GM19023 (cell line): Measurements from ENCODE around the gene HOXC4.

Experiments used
- ATAC-seq: cut with Tn5 transposase; IDR thresholded peaks from one replicate; pipeline ENCODE4 v1.9.1; 2021; ENCODE audit warnings: mild to moderate bottlenecking, moderate library complexity; ENCODE audit not compliant: unreplicated experiment

The HOXC4 gene

DNA sequence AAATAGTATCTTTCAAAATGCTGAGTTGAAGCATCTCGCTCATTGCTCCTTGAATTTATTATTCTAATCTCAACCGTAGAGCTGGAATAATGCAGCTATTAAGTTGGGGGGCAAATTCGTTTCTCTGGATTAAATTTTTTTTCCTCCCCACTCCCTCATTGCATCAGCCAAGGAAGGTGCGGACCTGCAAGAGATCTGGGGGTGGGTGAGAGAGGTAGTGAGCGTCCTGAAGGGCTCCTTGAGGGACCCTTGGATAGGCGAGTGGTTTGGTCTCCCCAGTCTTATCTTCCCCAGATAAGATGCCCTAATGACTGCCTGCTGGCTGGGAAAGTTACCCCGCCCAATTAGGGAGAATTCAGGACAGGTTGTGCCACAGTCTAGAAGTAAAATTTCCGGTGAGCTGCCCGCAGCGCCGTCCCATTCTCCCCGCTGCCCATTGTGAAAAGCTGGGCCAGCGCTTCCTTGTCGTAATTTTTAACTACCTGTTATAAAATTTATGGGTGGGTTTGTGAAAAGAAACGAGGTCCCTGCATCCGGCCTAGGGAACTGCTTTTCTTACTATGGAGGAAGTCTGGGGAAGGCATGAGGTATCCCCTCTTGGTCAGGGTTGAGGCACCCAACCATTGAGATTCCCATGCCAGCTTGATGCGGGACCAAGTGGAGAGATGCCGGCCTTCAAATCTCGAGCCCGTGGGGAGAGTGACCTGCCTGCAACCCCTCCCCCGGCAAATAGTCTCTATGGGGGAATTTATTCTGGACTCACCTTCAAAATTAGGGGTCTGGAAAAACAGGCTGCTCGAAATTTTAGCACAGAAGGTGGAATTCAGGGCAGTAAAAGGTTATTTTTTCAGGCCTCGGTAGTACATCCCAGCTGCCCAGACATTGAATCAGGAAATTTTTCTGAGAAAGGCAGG, 38.4 kb upstream of the HOXC4 start:
- no peak for ATAC-seq

DNA sequence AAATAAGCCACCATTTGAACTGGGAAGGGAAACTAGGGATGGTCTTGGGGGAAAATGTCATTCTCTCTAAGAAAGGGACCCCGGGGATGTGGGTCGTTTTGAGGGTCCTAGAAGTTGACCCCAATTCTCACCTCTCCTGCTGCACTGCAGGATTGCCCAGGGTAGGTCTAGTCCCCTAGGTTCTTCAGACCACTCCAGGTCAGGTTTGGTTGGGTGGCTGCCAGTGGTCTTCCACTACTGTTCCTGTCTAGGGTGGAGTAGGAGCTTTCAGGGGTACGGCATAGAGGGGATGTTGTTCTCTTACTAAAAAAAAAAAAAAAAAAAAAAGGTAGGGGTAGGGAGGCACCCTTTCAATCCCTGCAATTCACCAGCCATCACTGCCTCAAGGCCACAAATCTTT, 37.6 kb upstream of the HOXC4 start:
- no peak for ATAC-seq

DNA sequence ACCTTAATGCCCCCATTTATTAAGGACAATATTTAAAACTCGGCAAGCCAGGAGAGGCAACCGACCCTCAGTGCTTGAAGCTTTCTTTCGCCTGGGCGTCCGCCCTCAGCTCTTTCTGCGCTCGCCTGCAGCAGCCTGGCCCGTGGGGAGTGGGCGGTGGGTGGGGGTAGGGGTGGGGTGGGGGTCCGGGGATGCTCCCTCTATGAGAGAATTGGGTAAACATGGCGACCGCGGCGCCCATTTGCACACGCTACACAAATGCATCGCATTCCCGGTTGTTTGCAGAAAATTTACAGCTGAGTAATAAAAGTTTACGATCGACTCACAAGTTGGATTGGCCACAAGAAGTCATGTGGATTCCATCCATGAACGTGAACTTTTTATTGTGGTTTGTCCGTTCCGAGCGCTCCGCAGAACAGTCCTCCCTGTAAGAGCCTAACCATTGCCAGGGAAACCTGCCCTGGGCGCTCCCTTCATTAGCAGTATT, 37.1 kb upstream of the HOXC4 start:
- ATAC-seq = no peak

DNA sequence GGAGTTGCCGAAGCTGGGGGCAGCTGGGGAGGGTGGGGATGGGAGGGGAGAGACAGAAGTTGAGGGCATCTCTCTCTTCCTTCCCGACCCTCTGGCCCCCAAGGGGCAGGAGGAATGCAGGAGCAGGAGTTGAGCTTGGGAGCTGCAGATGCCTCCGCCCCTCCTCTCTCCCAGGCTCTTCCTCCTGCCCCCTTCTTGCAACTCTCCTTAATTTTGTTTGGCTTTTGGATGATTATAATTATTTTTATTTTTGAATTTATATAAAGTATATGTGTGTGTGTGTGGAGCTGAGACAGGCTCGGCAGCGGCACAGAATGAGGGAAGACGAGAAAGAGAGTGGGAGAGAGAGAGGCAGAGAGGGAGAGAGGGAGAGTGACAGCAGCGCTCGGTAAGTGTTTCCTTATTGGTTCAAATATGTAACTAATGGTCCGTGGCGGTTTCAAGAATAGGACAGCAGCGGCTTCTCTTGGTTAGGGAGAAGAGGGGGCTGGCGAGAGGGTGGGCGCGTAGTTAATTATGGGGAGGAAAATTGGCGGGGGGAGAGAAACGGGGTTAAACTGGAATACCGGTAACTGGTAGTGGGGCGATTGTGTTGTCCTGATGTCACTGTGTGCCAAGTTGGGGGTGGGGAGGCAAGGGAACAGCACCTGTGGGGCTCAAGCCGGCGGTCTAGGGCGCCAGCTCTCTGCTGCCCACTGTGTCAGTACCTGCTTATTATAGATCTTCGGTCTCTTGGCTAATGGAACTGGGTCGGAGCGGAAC, 36.4 kb upstream of the HOXC4 start:
- ATAC-seq = peak; percentile 32

DNA sequence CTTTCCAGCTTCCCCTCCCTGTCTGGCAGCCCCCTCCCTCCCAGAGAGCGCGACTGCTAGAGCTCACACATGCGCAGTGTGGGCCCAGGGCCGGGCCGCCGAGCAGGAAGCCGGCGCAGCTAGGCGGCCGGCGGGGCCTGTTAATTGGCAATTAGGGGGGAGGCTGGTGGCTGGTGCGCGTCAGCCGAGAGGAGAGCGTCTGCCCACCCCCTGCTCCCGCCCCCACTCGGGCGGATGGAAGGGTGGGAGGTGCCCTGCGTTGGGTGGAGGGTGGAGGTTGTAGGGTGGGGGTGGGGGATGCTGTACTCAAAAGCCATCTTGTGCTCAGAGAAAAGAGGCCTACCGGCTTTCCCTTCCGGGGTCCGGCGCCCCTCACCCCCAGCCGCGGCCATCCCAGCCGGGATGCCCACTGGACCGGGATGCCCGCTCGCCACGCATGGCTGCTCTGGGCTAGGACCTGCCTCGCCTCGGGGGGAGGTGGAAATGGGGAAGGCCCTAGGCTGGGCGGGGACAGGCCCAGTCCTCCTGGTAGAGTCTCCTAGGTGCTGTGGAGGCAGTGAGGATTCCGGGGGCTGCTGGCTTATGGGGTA, 35.7 kb upstream of the HOXC4 start:
- peak; percentile 84 for ATAC-seq

DNA sequence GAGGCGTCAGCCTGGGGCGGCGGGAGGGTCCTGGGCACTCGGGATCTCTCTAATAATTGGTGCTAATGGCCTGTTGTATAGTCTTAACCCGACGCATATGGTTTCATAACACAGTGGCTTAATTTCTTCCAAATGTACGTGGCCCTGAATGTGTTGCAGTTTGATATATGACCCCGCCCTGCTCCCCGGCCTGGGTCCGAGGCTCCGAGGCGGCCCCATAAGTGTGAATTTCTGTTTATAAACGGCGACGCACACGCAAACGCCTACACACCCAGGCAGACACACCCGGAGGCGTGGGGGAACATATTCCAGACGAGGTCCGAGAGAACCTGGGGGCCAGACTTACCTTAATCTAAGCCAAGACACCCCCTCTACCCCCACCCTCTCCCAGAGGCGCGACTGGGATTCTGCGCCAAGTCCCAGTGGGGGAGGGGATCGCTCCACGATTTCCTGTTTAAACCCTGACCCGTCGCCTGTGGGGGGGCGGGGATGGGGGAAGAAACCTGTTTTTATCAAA, 35.1 kb upstream of the HOXC4 start:
- ATAC-seq = no peak

DNA sequence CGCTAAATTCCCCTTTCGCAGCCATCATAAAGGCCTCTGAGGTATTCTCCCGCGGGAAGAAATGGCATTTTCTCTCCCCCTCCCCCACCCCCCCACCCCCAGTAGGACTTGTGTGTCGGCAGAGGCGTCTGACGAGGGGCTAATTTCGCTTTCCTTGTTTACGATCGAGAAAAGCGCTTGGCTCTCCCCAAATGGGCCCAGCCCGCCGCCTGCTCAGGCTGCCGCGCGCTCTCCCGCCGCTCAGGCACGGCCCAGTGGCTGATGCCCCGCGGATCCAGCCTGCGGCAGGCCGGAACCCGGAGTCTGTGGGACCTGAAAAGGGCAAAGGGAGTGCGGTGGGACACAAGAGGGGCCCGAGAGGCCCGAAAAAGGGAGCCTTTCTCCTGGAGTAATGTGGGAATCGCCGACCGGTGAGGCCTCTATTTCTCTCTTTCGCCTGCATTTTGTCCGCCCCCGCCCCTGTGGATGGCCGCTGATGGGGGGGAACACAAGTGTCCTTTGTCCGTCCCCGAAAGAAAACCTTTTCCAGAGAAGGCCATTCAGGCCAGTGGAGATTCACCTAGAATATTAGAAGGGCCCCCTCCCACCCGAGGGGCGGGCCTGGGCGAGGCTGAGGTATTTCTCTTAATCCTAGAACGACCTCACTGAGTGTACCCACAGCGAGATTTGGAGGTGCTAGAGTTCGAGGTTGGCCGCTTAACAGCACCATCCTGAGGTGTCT, 34.4 kb upstream of the HOXC4 start:
- no peak for ATAC-seq

DNA sequence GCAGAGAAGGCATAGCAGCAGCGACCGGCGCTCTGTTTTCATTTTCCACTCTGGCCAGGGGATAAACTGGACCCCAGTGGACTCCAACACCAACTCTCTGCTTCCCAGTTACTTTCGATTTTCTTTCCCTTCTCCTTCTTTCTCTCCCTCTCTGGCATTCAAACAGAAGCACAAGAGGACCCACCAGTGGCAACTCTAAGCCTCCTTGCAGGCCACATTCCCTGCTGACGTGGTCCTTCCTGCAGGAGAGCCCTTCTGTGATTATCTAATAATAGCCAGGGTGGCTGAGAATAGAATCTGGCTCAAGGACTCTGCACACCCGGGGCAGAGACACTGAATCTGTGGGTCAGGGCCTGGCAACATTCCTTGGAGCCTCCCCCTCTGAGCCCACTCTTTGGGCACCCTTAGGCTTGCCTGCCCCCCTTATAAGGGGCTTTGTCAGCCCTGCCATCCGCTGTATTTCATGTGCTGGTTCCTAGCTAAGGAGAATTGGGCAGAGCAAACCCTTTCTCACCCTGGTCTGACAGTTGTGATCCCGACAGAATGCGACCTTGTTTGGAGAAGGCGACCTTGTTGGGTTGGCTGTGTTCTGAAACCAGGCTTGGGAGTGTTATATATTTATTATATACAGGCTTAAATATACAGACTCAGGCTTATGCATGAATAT, 33.6 kb upstream of the HOXC4 start:
- no peak for ATAC-seq

DNA sequence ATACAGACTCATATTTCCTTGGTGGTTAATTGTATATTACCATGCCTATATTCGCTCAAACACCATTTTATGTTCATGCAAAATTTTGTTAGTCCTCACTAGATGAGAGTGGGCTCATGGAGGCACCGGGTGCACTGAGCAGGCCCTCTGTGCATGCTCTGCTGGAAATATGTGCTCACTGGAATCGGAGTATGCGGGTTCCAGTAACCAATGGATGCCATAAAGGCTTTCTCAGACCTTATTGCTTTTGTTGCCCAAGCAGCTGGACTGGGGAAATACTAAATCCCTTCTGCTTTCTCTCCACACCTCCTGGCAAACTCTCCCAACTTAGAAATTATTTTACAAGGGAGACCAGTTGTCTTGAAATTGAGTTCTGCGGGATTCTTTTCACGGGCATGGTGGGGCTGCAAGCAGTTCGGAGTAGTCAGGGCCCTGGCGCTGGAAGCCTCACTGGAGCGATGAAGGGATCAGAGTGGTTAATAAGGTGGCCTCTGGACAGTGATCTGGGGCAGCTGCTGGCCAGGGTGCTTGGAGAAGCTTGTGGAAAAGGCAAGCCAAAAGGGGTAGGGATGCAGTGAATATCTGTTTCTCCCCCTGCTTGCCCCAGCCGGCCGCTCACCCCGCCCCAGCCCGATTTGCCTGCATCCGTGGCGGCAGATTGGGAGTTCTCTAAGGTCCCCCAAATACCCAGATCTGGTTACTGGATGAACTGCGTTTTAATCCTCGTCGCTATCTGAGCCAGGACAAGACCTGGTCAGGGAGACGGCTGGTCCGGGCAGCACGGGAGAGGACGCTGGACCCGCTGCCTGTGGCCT, 32.8 kb upstream of the HOXC4 start:
- ATAC-seq = no peak

DNA sequence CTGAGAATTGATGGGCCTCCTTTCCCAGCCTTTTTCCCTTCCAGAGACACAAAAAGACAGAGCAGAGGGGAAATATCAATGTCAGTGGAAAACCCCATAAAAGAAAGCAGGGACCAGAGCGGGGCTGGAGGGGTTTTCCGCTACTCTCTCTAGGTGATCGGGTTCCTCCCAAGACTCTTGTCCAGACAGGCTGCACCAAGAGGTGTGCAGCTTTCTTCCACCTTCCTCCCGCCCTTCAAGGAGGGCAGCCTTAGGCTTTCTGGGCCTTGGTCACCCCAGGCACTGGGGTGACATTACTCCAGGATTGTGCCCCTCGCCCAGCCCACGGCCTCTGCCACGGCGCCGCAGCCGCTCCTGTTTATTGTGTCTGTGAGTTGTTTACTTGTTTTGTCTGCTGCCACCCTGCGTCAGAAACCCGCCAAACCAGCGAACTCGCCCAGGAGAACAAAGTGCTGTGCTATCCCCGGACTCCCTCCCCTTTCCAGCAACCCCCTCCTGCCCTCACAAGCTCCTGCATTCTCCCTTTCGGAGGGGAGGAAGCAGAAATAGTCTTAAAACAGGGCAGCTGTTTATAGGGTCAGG, 32.1 kb upstream of the HOXC4 start:
- ATAC-seq = no peak

DNA sequence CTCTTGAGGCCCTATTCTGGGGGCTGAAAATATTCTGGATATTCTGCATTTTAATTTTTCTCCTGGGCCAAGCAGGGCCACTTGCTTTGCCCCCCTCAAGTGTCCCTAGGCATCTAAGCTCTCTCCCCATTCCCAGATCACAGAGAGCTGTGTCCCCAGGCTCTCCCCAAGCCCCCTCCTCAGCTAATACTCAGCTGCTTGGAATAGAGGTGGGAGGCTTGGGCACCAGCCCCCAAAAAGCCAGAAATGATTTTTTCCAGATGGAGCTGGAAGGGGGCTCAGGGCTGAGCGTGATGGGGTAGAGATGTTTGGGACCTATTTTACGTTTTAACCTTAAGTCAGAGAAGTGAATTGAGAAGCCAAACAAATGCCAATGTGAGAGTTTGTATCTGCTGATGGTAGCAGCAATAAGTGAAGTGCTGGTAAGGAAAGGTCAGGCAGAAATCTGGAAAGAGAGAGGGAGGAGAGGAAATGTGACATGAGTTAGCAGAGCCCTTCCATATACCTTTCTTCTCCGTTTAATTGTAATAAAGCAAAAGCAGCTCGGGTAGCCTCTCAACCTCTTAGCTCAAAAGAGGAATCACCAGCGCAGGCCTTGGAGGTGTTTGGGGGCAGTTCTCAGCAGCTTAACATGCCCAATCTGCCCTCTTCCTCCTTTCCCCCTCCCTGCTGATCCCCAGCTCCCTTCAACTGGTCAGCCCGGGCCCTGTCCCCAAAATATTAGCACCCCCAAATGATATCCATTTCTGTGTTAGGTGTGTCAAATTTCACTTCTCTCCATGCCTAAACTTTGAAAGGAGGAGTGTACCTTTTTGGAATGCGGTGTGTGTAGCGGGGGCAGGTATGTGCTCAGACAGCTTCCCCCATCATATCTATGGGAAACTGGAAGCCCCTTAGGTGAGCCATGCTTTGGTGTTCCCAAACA, 30.4 kb upstream of the HOXC4 start:
- no peak for ATAC-seq

DNA sequence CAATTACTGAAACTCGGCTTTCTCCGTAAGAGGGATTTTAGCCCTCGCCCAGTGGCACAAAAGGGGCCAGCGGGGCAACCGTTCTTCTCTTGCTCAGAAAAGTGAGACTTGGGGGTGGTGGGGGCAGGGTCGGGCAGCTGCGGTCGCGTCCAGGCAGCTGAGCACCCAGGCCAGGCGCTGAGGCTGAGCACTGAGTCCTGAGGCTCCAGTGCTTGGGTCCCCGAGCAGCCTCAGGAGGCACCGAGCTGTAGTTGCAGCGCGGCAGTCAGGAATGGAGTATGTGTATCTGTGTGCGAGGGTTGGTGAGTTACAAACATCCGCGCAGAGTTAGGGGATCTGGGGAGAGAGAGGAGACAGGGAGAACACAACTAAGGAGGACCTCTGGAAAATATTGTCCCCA, 29.5 kb upstream of the HOXC4 start:
- ATAC-seq = no peak

DNA sequence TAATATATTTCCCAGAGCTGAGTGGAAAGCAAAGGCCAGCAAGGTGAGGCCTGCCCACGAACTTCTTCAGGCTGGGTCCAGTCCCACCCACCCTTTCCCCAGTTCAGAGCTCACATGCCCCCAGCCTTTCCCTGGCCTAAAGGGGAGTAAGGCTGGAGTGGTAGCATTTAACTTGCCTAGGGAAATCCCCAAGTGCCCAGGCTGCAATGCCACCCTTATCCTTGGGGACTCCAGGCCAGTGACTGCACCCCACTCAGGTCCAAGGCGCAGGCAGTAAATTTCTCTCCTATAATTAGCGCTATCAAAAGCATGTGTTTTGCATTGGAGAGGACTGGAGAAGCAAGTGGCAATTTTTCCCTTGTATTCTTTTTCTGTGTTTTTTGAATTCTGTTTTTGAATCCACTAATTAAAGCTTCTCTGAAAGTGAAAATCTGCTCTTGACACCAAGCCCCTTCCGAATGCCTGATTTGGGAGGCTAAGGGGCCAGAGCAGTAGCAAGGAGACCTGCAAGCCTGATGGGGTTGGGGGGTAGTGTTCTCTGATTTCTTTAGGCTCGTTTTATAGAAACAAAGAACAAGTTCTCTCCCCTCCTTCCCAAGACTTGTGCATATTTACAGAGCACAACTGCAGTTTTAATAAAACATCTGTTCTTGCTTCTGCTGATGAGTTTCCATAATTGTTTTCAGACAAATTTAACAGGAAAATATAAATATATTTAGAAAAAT, 28.9 kb upstream of the HOXC4 start:
- no peak for ATAC-seq

DNA sequence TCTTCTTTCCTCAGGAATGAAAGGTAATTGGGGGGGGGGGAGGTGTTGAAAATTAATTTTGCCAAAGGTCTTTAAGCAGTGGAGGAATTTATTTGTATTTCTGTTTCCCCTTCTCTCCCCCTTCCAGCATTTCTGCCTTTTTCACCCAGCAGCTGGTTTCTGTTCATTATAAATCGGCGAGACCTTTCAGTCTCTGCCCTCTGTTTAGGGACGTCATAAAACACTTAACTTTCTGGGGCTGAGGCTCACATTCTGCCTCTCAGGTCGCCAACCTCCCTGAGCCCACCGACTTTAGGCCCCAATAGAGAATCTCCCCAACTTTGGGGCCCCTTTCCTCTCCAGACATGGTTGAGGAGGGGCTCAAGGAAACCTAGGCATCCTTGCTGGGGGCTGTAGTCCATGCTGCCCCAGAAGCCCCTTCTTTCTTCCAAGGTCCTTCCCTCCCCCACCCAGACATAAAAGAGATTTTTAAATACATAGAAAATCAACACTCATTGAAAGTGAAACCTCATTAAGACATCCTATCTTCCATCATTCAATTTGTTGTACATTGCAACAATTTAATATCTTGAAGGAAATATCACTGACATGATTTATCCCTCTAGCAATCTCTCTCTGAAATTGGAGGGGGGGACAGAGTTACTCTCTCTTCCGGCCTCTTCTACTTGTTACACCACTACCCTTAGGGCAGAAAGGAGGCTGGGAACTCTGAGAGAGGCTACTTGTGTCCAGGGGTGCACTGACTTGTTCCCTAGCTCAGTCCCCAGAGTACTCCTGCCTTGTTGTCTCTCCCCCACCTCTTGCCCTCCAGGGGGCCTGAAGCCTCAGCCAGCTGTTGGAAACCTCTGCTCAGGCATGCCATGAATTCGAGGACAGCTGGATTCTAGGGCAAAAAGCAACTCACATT, 27.9 kb upstream of the HOXC4 start:
- ATAC-seq = no peak

DNA sequence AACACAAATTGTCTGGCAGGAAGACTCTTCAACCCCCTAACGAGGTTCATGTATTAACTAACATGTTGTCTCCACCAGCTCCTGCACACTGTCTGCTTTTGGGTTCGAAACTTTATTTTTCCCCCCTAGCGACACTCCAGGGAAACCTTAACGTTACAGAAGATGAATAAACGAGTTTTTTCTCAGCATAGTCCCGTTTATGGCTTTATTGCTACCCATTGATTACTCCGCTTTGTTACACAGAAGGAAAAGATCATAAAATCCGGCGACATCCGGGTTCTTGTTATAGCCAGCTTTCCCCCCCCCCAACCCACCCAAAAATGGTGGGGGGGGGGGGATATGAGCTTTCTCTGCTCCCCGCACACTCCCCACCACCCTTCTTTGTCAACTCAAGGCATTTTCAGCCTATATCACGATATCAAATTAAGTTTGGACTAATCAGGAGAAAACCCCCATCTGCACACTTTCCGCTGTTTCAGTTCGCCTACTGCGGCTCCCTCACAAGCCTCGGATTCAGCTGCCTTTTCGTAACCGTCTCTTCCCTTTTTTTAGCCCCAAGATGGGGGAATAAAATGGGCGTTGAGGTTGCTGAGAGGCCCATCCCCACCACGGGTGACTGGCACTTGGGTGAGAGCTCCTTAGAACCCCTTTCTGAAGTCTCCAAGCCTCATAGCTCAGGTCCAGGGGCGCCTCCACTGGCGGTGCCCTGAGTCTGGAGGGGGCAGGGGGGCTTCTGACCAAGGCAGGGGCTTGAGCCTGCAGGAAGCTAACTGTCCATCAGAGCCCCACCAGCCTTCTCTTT, 26.8 kb upstream of the HOXC4 start:
- ATAC-seq = no peak

DNA sequence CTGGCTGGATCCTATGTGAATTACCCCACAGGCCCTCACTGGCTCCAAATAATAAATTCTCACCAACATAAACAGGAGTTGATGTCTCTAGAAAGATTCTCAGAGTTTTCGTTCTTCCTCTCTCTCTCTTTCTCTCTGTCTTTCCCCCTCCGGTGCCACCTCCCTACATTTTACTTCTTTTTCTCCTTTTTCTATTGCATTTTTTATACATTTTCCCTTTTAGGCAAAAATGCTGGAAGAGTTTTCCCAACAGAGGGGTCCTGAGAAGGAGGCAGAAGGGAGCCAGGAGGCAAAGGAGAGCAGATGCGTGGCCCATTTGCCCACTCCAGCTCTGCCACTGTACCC, 26.2 kb upstream of the HOXC4 start:
- ATAC-seq = no peak
